IMR-90 (cell line): ENCODE data around the gene SLC25A24. TPM values are rescaled to one million over a fixed set of nuclear protein-coding genes. Genes with fewer than 3 reads are reported as not detected.

Experiments used
- ATAC-seq: fragments of 200-7000 bp; cut with Tn5 transposase; 2 replicates; pipeline ENCODE4 v1.9.1; 2020; ENCODE audit warnings: low read depth, mild to moderate bottlenecking, moderate library complexity
- BruUV-seq: library from RNA; stranded (reverse); fragments of 400-500 nt; replicated peaks from 2 replicates; lab custom pipeline; 2021; lab: Mats Ljungman, UMichigan
- CTCF ChIA-PET: fragments of 300-600 bp; formaldehyde crosslinking; extraction: SDS; loops from one replicate; lab custom pipeline; 2021; ENCODE audit warnings: antibody characterized with exemption; lab: Yijun Ruan, JAX
- POLR2A ChIA-PET: fragments of 300-600 bp; sonication (Branson Sonifier 250); formaldehyde crosslinking; loops from one replicate; lab custom pipeline; 2022; ENCODE audit warnings: antibody characterized with exemption; ENCODE audit not compliant: unreplicated experiment; lab: Charles Lee
- DNase-seq: peaks from one replicate; pipeline ENCODE4 v3.0.0; 2013
- H2AFZ ChIP-seq: replicated peaks from 2 replicates; pipeline ENCODE3; 2013; ENCODE audit warnings: low read length, mild to moderate bottlenecking; ENCODE audit not compliant: poor library complexity
- H2AK5ac ChIP-seq: 2 replicates; pipeline ENCODE4 v1.6.1; 2013; ENCODE audit warnings: low read depth, low read length, inconsistent platforms
- H2AK9ac ChIP-seq: replicated peaks from 2 replicates; pipeline ENCODE3; 2013; ENCODE audit warnings: mild to moderate bottlenecking, low read depth, low read length, moderate library complexity; ENCODE audit not compliant: poor library complexity
- H2BK120ac ChIP-seq: 2 replicates; pipeline ENCODE4 v1.6.1; 2013; ENCODE audit warnings: low read depth, low read length, inconsistent platforms
- H2BK15ac ChIP-seq: 3 replicates; pipeline ENCODE4 v1.6.1; 2013; ENCODE audit warnings: low read depth, low read length, inconsistent platforms
- H2BK20ac ChIP-seq: 2 replicates; pipeline ENCODE4 v1.6.1; 2013; ENCODE audit warnings: low read depth, mild to moderate bottlenecking, inconsistent platforms, low read length, moderate library complexity
- H2BK5ac ChIP-seq: 2 replicates; pipeline ENCODE4 v1.6.1; 2013; ENCODE audit warnings: mild to moderate bottlenecking, low read depth, low read length, inconsistent platforms; ENCODE audit not compliant: poor library complexity, severe bottlenecking
- H3K14ac ChIP-seq: replicated peaks from 2 replicates; pipeline ENCODE4 v1.6.1; 2013; ENCODE audit warnings: low read depth, low read length, inconsistent platforms
- H3K18ac ChIP-seq: 2 replicates; pipeline ENCODE4 v1.6.1; 2013; ENCODE audit warnings: low read depth, low read length, control low read depth
- H3K23ac ChIP-seq: 2 replicates; pipeline ENCODE4 v1.6.1; 2013; ENCODE audit warnings: low read depth, low read length, inconsistent platforms
- H3K27ac ChIP-seq: 2 replicates; pipeline ENCODE4 v1.5.1; 2013; ENCODE audit warnings: mild to moderate bottlenecking, control low read depth, low read length; ENCODE audit not compliant: insufficient read depth
- H3K27me3 ChIP-seq: 2 replicates; pipeline ENCODE4 v1.6.1; 2013; ENCODE audit warnings: low read length; ENCODE audit not compliant: control insufficient read depth, insufficient read depth
- H3K36me3 ChIP-seq: 2 replicates; pipeline ENCODE4 v1.6.1; 2013; ENCODE audit warnings: low read length, mixed read lengths; ENCODE audit not compliant: control insufficient read depth, insufficient read depth
- H3K4ac ChIP-seq: 2 replicates; pipeline ENCODE4 v1.6.1; 2013; ENCODE audit warnings: low read depth, low read length, inconsistent platforms
- H3K4me1 ChIP-seq: 2 replicates; pipeline ENCODE4 v1.6.1; 2013; ENCODE audit warnings: low read length, mixed read lengths; ENCODE audit not compliant: control insufficient read depth, insufficient read depth
- H3K4me2 ChIP-seq: 2 replicates; pipeline ENCODE4 v1.6.1; 2013; ENCODE audit warnings: low read depth, mild to moderate bottlenecking, control low read depth, low read length, moderate library complexity
- H3K4me3 ChIP-seq: 2 replicates; pipeline ENCODE4 v1.5.1; 2013; ENCODE audit warnings: low read depth, mild to moderate bottlenecking, control low read depth, low read length, moderate library complexity; ENCODE audit not compliant: insufficient read depth
- H3K56ac ChIP-seq: 2 replicates; pipeline ENCODE4 v1.6.1; 2013; ENCODE audit warnings: low read length, inconsistent platforms; ENCODE audit not compliant: insufficient read depth; ENCODE audit errors: extremely low read depth
- H3K79me1 ChIP-seq, 2 experiments: 2 replicates each; pipeline ENCODE4 v1.6.1; 2013; ENCODE audit warnings: low read length in 2 of 2, inconsistent platforms in 1 of 2, low read depth in 1 of 2
- H3K9ac ChIP-seq: 2 replicates; pipeline ENCODE4 v1.6.1; 2013; ENCODE audit warnings: low read depth, low read length, control low read depth
- H3K9me1 ChIP-seq: 2 replicates; pipeline ENCODE4 v1.6.1; 2013; ENCODE audit warnings: low read length, inconsistent platforms; ENCODE audit not compliant: insufficient read depth
- H3K9me3 ChIP-seq: 2 replicates; pipeline ENCODE4 v1.6.1; 2013; ENCODE audit warnings: low read length; ENCODE audit not compliant: control insufficient read depth, insufficient read depth
- H4K20me1 ChIP-seq: 2 replicates; pipeline ENCODE4 v1.6.1; 2013; ENCODE audit warnings: low read length, inconsistent platforms; ENCODE audit not compliant: insufficient read depth
- H4K5ac ChIP-seq: 2 replicates; pipeline ENCODE4 v1.6.1; 2013; ENCODE audit warnings: mild to moderate bottlenecking, low read depth, low read length, control low read depth
- H4K8ac ChIP-seq, 2 experiments: 2 replicates each; pipeline ENCODE4 v1.6.1; 2013; ENCODE audit warnings: low read depth in 2 of 2, low read length in 2 of 2, control low read depth in 1 of 2, inconsistent platforms in 1 of 2
- H4K91ac ChIP-seq: 2 replicates; pipeline ENCODE4 v1.6.1; 2013; ENCODE audit warnings: low read depth, low read length, inconsistent platforms; ENCODE audit not compliant: insufficient read depth
- BHLHE40 ChIP-seq: fragments of 150-350 bp; IDR thresholded peaks from 2 replicates; pipeline ENCODE4 v1.6.1; 2016; ENCODE audit warnings: mild to moderate bottlenecking, low read depth, low read length
- CEBPB ChIP-seq: IDR thresholded peaks from 2 replicates; pipeline ENCODE4 v1.6.1; 2012; ENCODE audit warnings: low read depth, low read length, improper control_type of control experiment
- CHD1 ChIP-seq: IDR thresholded peaks from 2 replicates; pipeline ENCODE4 v1.6.1; 2012; ENCODE audit warnings: low read depth, low read length, improper control_type of control experiment
- CTCF ChIP-seq: conservative IDR thresholded peaks from 2 replicates; pipeline ENCODE4 v1.5.1; 2012; ENCODE audit warnings: mild to moderate bottlenecking, low read depth, low read length, improper control_type of control experiment
- ELK1 ChIP-seq: fragments of 150-350 bp; IDR thresholded peaks from 2 replicates; pipeline ENCODE4 v1.6.1; 2016; ENCODE audit warnings: low read depth, mild to moderate bottlenecking, low read length, moderate library complexity, borderline replicate concordance
- FOS ChIP-seq: fragments of 150-350 bp; IDR thresholded peaks from 2 replicates; pipeline ENCODE4 v1.6.1; 2016; ENCODE audit warnings: low read depth, low read length
- MAFK ChIP-seq: IDR thresholded peaks from 2 replicates; pipeline ENCODE4 v1.6.1; 2012; ENCODE audit warnings: low read depth, low read length, improper control_type of control experiment
- MAZ ChIP-seq: IDR thresholded peaks from 2 replicates; pipeline ENCODE4 v1.6.1; 2012; ENCODE audit warnings: low read depth, mild to moderate bottlenecking, low read length, improper control_type of control experiment, moderate library complexity, borderline replicate concordance
- MXI1 ChIP-seq: IDR thresholded peaks from 2 replicates; pipeline ENCODE4 v1.6.1; 2012; ENCODE audit warnings: low read depth, mild to moderate bottlenecking, low read length, moderate library complexity, borderline replicate concordance
- NFE2L2 ChIP-seq: fragments of 150-350 bp; IDR thresholded peaks from 2 replicates; pipeline ENCODE4 v1.6.1; 2016; ENCODE audit warnings: low read depth, mild to moderate bottlenecking, low read length
- POLR2A ChIP-seq: IDR thresholded peaks from 2 replicates; pipeline ENCODE4 v1.6.1; 2012; ENCODE audit warnings: mild to moderate bottlenecking, low read depth, low read length
- RAD21 ChIP-seq: IDR thresholded peaks from 2 replicates; pipeline ENCODE4 v1.6.1; 2012; ENCODE audit warnings: low read length, improper control_type of control experiment
- RCOR1 ChIP-seq: IDR thresholded peaks from 2 replicates; pipeline ENCODE4 v1.6.1; 2012; ENCODE audit warnings: mild to moderate bottlenecking, low read length, improper control_type of control experiment; ENCODE audit not compliant: insufficient replicate concordance
- SMC3 ChIP-seq: fragments of 150-350 bp; IDR thresholded peaks from 2 replicates; pipeline ENCODE4 v1.6.1; 2016; ENCODE audit warnings: low read depth, mild to moderate bottlenecking, antibody characterized with exemption, low read length, moderate library complexity
- WGBS, 2 experiments: methylation state at CpG; one replicate each; pipeline versions ENCODE4 v1.1.5 to v1.1.7; 2013; ENCODE audit warnings: missing lambda C conversion rate in 2 of 2; ENCODE audit not compliant: insufficient read length in 1 of 2; ENCODE audit errors: extremely low coverage in 2 of 2; 5-methylcytosine and 5-hydroxymethylcytosine counted together
- dilution Hi-C: fragments of 300-500 bp; cut with HindIII; formaldehyde crosslinking; loops from one replicate; pipeline ENCODE4 v1.14.3; 2018; ENCODE audit warnings: low sequenced_read_pairs; ENCODE audit not compliant: unreplicated experiment
- in situ Hi-C: fragments of 300-500 bp; cut with MboI; formaldehyde crosslinking; loops from 3 replicates; pipeline ENCODE4 v1.14.3; 2019; ENCODE audit warnings: low sequenced_read_pairs, inconsistent platforms, mixed read lengths
- intact Hi-C: fragments of 100-400 bp; cut with micrococcal nuclease; formaldehyde crosslinking; loops from 2 replicates; pipeline ENCODE4 v1.10.0; 2022
- polyA plus RNA-seq, 3 experiments: library from polyadenylated mRNA; depleted of rRNA; stranded (reverse); fragments of >200 nt; gene quantifications; 2 replicates each; pipeline ENCODE4 v1.2.3, GENCODE V29; 2012; ENCODE audit warnings: low replicate concordance in 1 of 3
- total RNA-seq: library from RNA; depleted of rRNA; stranded (reverse); fragments of >200 nt; gene quantifications from 2 replicates; pipeline ENCODE4 v1.2.3, GENCODE V29; 2012

Gene SLC25A24
- total and polyA plus RNA-seq, 2 of the 4 experiments (the other 2 are of a cell fraction): 19.4 to 20.4 TPM

- dilution Hi-C loops: no loop called here
- ATAC-seq (no peak), DNase-seq (no peak)
- Histone ChIP-seq H3K14ac (no peak overlapping the region), H2AK5ac (no peak overlapping the region), H3K4me3 (no peak overlapping the region), H3K4me1 (no peaks in the 10 kb centered on the region), H3K4me2 (no peak overlapping the region), H4K8ac (no peak overlapping the region), H3K18ac (no peak overlapping the region), H3K36me3 (peaks cover 21% of the 10 kb centered on the region), H2AFZ (no peak overlapping the region), H3K9me3 (peaks cover 8% of the 10 kb centered on the region), H3K79me1 (peaks cover 7 to 23% of the 10 kb centered on the region in 2 experiments; a peak in 3 of 4 replicates), H2BK120ac (no peak overlapping the region), H2AK9ac (no peak overlapping the region), H3K23ac (no peak overlapping the region), H3K4ac (no peak overlapping the region), H3K9ac (no peak overlapping the region), H3K27ac (no peak overlapping the region), H2BK15ac (no peak overlapping the region), H4K5ac (no peak overlapping the region), H4K20me1 (no peaks in the 10 kb centered on the region; the same call in 1 of the 2 replicates), H2BK20ac (no peak overlapping the region), H4K91ac (no peak overlapping the region), H3K27me3 (no peaks in the 10 kb centered on the region), H2BK5ac (no peak overlapping the region), H3K56ac (no peak overlapping the region), H3K9me1 (no peaks in the 10 kb centered on the region)
- no CpG with 5 or more reads among the region's 1 CpG for WGBS, 2 experiments
- ChIA-PET CTCF (no interaction called here), POLR2A (no interaction called here)
- in situ Hi-C loops: no loop called here
- intact Hi-C loops: no loop called here
- TF ChIP-seq RCOR1 (no peak), CTCF (no peak), POLR2A (no peak), FOS (no peak), BHLHE40 (no peak), CEBPB (no peak), NFE2L2 (no peak), SMC3 (no peak), MXI1 (no peak), RAD21 (no peak), MAFK (no peak), CHD1 (no peak), ELK1 (no peak), MAZ (no peak)
- BruUV-seq: no TSS peak
These were observed 21.1 kb downstream of the SLC25A24 start for GRCh38 chr1:108179018-108179417.
